ENCODE data around the gene SOCS2.

SOCS2 gene

GRCh38 chr12:93591137-93591868 is 18.8 kb downstream of the SOCS2 start:
- Histone ChIP-seq H4K91ac (ENCODE audit: low read depth, low read length) (no peak overlapping the region), H4K8ac (ENCODE audit: low read depth, low read length) (peak overlapping the region; percentile 56), H3K4me2 (ENCODE audit: low read length) (peak overlapping the region; percentile 89), H2BK120ac (ENCODE audit: insufficient read depth, low read length, poor library complexity) (peak overlapping the region; percentile 62), H3K9me3 (ENCODE audit: insufficient read depth, low read depth, low read length) (no peaks in the 10 kb centered on the region), H3K18ac (ENCODE audit: low read length) (no peak overlapping the region), H2BK5ac (ENCODE audit: low read depth, low read length, poor library complexity) (no peak overlapping the region), H3K14ac (ENCODE audit: low read length) (no peak overlapping the region), H3K79me1 (ENCODE audit: low read length) (no peaks in the 10 kb centered on the region), H3K4me3 (ENCODE audit: low read depth, low read length) (peak overlapping the region; percentile 67), H4K12ac (ENCODE audit: low read depth, low read length) (peak overlapping the region; percentile 81), H3K23ac (ENCODE audit: low read length) (no peak overlapping the region), H3K36me3 (ENCODE audit: control insufficient read depth in 1 of 2, insufficient read depth in 2 of 2, low read length in 2 of 2) (no peaks in the 10 kb centered on the region), H3K27ac (ENCODE audit: low read depth, low read length) (no peak overlapping the region), H2AFZ (ENCODE audit: insufficient read depth, low read length, poor library complexity) (peak overlapping the region; percentile 78), H3K27me3 (ENCODE audit: insufficient read depth, low read length) (no peaks in the 10 kb centered on the region), H2AK5ac (ENCODE audit: low read length) (no peak overlapping the region), H3K79me2 (ENCODE audit: control insufficient read depth, insufficient read depth, low read length, poor library complexity) (no peaks in the 10 kb centered on the region), H3K4me1 (ENCODE audit: control insufficient read depth in 1 of 2, insufficient read depth in 2 of 2, low read length in 2 of 2) (no peaks in the 10 kb centered on the region), H3K9ac (ENCODE audit: low read length) (no peak overlapping the region), H2BK12ac (ENCODE audit: low read length) (no peak overlapping the region), H3K4ac (ENCODE audit: low read depth, low read length) (no peak overlapping the region)
- peak; percentile 59 to 62 for DNase-seq
- WGBS (ENCODE audit: extremely low coverage, insufficient coverage, insufficient read length) = no CpG with 5 or more reads among the region's 37 CpGs

GRCh38 chr12:93592641-93593406 is 20.3 kb downstream of the SOCS2 start:
- Histone ChIP-seq H3K4me1 (ENCODE audit: control insufficient read depth in 1 of 2, insufficient read depth in 2 of 2, low read length in 2 of 2) (no peaks in the 10 kb centered on the region), H3K36me3 (ENCODE audit: control insufficient read depth in 1 of 2, insufficient read depth in 2 of 2, low read length in 2 of 2) (no peaks in the 10 kb centered on the region), H2BK5ac (ENCODE audit: low read depth, low read length, poor library complexity) (no peak overlapping the region), H3K27ac (ENCODE audit: low read depth, low read length) (no peak overlapping the region), H3K14ac (ENCODE audit: low read length) (no peak overlapping the region), H2BK12ac (ENCODE audit: low read length) (no peak overlapping the region), H3K4ac (ENCODE audit: low read depth, low read length) (no peak overlapping the region), H3K79me1 (ENCODE audit: low read length) (no peaks in the 10 kb centered on the region), H3K4me2 (ENCODE audit: low read length) (no peak overlapping the region), H3K18ac (ENCODE audit: low read length) (no peak overlapping the region), H3K9ac (ENCODE audit: low read length) (no peak overlapping the region), H3K9me3 (ENCODE audit: insufficient read depth, low read depth, low read length) (no peaks in the 10 kb centered on the region), H4K12ac (ENCODE audit: low read depth, low read length) (no peak overlapping the region), H2AK5ac (ENCODE audit: low read length) (no peak overlapping the region), H2BK120ac (ENCODE audit: insufficient read depth, low read length, poor library complexity) (no peak overlapping the region), H3K4me3 (ENCODE audit: low read depth, low read length) (no peak overlapping the region), H3K23ac (ENCODE audit: low read length) (no peak overlapping the region), H2AFZ (ENCODE audit: insufficient read depth, low read length, poor library complexity) (no peak overlapping the region), H3K79me2 (ENCODE audit: control insufficient read depth, insufficient read depth, low read length, poor library complexity) (no peaks in the 10 kb centered on the region), H4K91ac (ENCODE audit: low read depth, low read length) (no peak overlapping the region), H4K8ac (ENCODE audit: low read depth, low read length) (no peak overlapping the region), H3K27me3 (ENCODE audit: insufficient read depth, low read length) (no peaks in the 10 kb centered on the region)
- no peak for DNase-seq
- WGBS (ENCODE audit: extremely low coverage, insufficient coverage, insufficient read length) = no CpG with 5 or more reads among the region's 6 CpGs

DNA sequence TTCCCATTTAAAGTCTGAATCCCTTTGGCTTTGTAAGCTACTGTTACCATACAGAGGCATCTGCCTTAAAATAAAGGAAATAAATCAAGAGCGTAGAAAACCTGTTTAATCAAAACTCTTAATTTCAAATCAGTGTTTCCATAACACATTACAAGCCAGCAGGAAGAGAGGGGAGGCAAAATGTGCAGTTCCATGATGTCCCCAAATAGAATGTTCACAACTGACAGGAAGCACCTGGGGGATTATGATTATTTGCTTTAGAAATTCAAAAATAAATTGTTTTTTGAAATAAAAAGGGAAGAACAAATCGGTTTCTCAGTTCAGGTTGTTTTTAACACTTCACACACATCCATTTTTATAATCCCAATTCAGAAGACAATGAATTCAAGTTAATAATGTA is 21.4 kb downstream of the SOCS2 start:
- no peak overlapping the region for H3K18ac ChIP-seq (ENCODE audit: low read length)
- no peaks in the 10 kb centered on the region for H3K9me3 ChIP-seq (ENCODE audit: insufficient read depth, low read depth, low read length)
- no peak overlapping the region for H2BK5ac ChIP-seq (ENCODE audit: low read depth, low read length, poor library complexity)
- no peaks in the 10 kb centered on the region for H3K79me1 ChIP-seq (ENCODE audit: low read length)
- no peak overlapping the region for H2BK12ac ChIP-seq (ENCODE audit: low read length)
- H4K12ac ChIP-seq (ENCODE audit: low read depth, low read length) = no peak overlapping the region
- H3K36me3 ChIP-seq (ENCODE audit: control insufficient read depth in 1 of 2, insufficient read depth in 2 of 2, low read length in 2 of 2) = no peaks in the 10 kb centered on the region
- no peaks in the 10 kb centered on the region for H3K79me2 ChIP-seq (ENCODE audit: control insufficient read depth, insufficient read depth, low read length, poor library complexity)
- H3K4me3 ChIP-seq (ENCODE audit: low read depth, low read length) = no peak overlapping the region
- H2AK5ac ChIP-seq (ENCODE audit: low read length) = no peak overlapping the region
- H3K4me1 ChIP-seq (ENCODE audit: control insufficient read depth in 1 of 2, insufficient read depth in 2 of 2, low read length in 2 of 2) = no peaks in the 10 kb centered on the region
- DNase-seq = no peak
- H3K14ac ChIP-seq (ENCODE audit: low read length) = no peak overlapping the region
- H3K27me3 ChIP-seq (ENCODE audit: insufficient read depth, low read length) = no peaks in the 10 kb centered on the region
- no peak overlapping the region for H3K9ac ChIP-seq (ENCODE audit: low read length)
- H2AFZ ChIP-seq (ENCODE audit: insufficient read depth, low read length, poor library complexity) = no peak overlapping the region
- no CpG with 5 or more reads among the region's 2 CpGs for WGBS (ENCODE audit: extremely low coverage, insufficient coverage, insufficient read length)
- no peak overlapping the region for H3K4ac ChIP-seq (ENCODE audit: low read depth, low read length)
- H2BK120ac ChIP-seq (ENCODE audit: insufficient read depth, low read length, poor library complexity) = no peak overlapping the region
- no peak overlapping the region for H3K27ac ChIP-seq (ENCODE audit: low read depth, low read length)
- no peak overlapping the region for H4K8ac ChIP-seq (ENCODE audit: low read depth, low read length)
- H3K4me2 ChIP-seq (ENCODE audit: low read length) = no peak overlapping the region
- no peak overlapping the region for H3K23ac ChIP-seq (ENCODE audit: low read length)
- H4K91ac ChIP-seq (ENCODE audit: low read depth, low read length) = no peak overlapping the region

- Histone ChIP-seq H2BK12ac (ENCODE audit: low read length) (no peak overlapping the region), H3K14ac (ENCODE audit: low read length) (no peak overlapping the region), H4K8ac (ENCODE audit: low read depth, low read length) (no peak overlapping the region), H3K79me1 (ENCODE audit: low read length) (no peaks in the 10 kb centered on the region), H3K4me1 (ENCODE audit: control insufficient read depth in 1 of 2, insufficient read depth in 2 of 2, low read length in 2 of 2) (no peaks in the 10 kb centered on the region), H3K4me2 (ENCODE audit: low read length) (no peak overlapping the region), H3K79me2 (ENCODE audit: control insufficient read depth, insufficient read depth, low read length, poor library complexity) (no peaks in the 10 kb centered on the region), H3K36me3 (ENCODE audit: control insufficient read depth in 1 of 2, insufficient read depth in 2 of 2, low read length in 2 of 2) (no peaks in the 10 kb centered on the region), H2BK5ac (ENCODE audit: low read depth, low read length, poor library complexity) (no peak overlapping the region), H3K9ac (ENCODE audit: low read length) (no peak overlapping the region), H3K9me3 (ENCODE audit: insufficient read depth, low read depth, low read length) (no peaks in the 10 kb centered on the region), H3K27me3 (ENCODE audit: insufficient read depth, low read length) (no peaks in the 10 kb centered on the region), H3K27ac (ENCODE audit: low read depth, low read length) (no peak overlapping the region), H3K18ac (ENCODE audit: low read length) (no peak overlapping the region), H3K23ac (ENCODE audit: low read length) (no peak overlapping the region), H4K12ac (ENCODE audit: low read depth, low read length) (no peak overlapping the region), H2BK120ac (ENCODE audit: insufficient read depth, low read length, poor library complexity) (no peak overlapping the region), H4K91ac (ENCODE audit: low read depth, low read length) (no peak overlapping the region), H3K4me3 (ENCODE audit: low read depth, low read length) (no peak overlapping the region), H2AK5ac (ENCODE audit: low read length) (no peak overlapping the region), H2AFZ (ENCODE audit: insufficient read depth, low read length, poor library complexity) (no peak overlapping the region), H3K4ac (ENCODE audit: low read depth, low read length) (no peak overlapping the region)
- no peak for DNase-seq
- no CpG with 5 or more reads among the region's 6 CpGs for WGBS (ENCODE audit: extremely low coverage, insufficient coverage, insufficient read length)
These were observed 22.4 kb downstream of the SOCS2 start for GRCh38 chr12:93594766-93595311.

Measured in trophoblast cell (in vitro differentiated cells and primary cell).